ENCODE data around the gene WWC2. TPM values are rescaled to one million over a fixed set of nuclear protein-coding genes. Genes with fewer than 3 reads are reported as not detected.
"Not testable (repeated sequence)": the region's sequence is repeated elsewhere in the genome, so short reads cannot be mapped to it uniquely, and the experiment has no call there.

The WWC2 gene
- total and polyA plus RNA-seq, 2 experiments from 2014 or later = 19.3 to 24.7 TPM

DNA sequence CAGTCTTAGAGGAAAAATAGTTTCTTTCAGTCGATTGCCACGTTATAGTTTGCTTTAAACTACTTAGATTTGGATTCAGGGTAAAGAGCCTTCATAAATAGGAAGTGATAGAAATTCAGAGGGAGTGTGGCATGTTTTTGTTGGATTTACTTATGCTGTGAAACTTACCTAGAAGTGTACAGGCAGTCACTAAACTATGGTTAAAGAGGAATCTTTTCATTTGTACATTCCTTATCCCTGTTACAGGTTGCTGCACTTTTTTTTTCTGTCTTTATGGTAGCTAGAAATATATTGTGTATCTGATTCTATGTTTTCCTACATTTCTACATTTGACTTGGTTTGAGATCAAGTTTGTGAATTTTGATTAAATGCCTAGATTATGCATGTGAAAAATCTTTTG is 19.1 kb downstream of the WWC2 start:
- H3K4me1 ChIP-seq (ENCODE audit: insufficient read depth) = peaks cover 8% of the 10 kb centered on the region
- peaks cover 93% of the 10 kb centered on the region for H3K79me2 ChIP-seq
- no peaks in the 10 kb centered on the region for H3K27me3 ChIP-seq
- H2AFZ ChIP-seq = no peak overlapping the region
- no peak for TF ChIP-seq EZH2phosphoT487 (IDR thresholded peaks at IDR 0.05; ENCODE audit: low read depth, severe bottlenecking, unreplicated experiment)
- no peak for TF ChIP-seq EZH2 (IDR thresholded peaks at IDR 0.05; ENCODE audit: borderline replicate concordance)
- TF ChIP-seq, protein P1, sequence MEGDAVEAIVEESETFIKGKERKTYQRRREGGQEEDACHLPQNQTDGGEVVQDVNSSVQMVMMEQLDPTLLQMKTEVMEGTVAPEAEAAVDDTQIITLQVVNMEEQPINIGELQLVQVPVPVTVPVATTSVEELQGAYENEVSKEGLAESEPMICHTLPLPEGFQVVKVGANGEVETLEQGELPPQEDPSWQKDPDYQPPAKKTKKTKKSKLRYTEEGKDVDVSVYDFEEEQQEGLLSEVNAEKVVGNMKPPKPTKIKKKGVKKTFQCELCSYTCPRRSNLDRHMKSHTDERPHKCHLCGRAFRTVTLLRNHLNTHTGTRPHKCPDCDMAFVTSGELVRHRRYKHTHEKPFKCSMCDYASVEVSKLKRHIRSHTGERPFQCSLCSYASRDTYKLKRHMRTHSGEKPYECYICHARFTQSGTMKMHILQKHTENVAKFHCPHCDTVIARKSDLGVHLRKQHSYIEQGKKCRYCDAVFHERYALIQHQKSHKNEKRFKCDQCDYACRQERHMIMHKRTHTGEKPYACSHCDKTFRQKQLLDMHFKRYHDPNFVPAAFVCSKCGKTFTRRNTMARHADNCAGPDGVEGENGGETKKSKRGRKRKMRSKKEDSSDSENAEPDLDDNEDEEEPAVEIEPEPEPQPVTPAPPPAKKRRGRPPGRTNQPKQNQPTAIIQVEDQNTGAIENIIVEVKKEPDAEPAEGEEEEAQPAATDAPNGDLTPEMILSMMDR (IDR thresholded peaks at IDR 0.05; ENCODE audit: poor library complexity) = no peak
- H3K4me2 ChIP-seq = no peak overlapping the region
- peaks cover 4% of the 10 kb centered on the region for H4K20me1 ChIP-seq (ENCODE audit: insufficient read depth, poor library complexity, severe bottlenecking)
- no peaks in the 10 kb centered on the region for H3K36me3 ChIP-seq (replicated peaks; ENCODE audit: insufficient read depth, low read depth)
- 85% methylated on average over 2 of the region's 2 CpGs for WGBS (ENCODE audit: low lambda C conversion rate, missing lambda C conversion rate)
- DNase-seq (ENCODE audit: low spot score) = no peak
- no peaks in the 10 kb centered on the region for H3K9me3 ChIP-seq (ENCODE audit: low read depth)
- no peak overlapping the region for H3K4me3 ChIP-seq
- H3K27ac ChIP-seq = no peak overlapping the region
- no peaks in the 10 kb centered on the region for H3K9me2 ChIP-seq (replicated peaks; ENCODE audit: insufficient read depth)

DNA sequence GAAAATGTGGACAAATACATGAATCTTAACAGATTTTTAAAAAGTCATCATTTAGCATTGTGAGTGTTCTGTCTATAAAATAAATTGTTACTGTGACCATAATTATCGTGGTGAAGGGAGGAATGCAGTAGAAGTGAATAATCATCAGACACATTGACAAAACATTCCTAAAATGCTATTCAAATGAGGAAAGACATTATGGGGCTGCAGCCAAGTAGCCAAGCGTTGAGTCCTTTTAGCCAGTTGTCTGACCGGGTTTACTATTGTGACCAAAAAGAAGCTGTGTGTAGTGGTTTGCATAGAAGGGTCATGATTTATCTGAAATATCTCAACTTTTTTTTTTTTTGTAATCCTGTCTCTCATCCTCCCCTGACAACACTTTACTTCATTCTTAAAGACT is 19.5 kb downstream of the WWC2 start:
- no peaks in the 10 kb centered on the region for H3K9me3 ChIP-seq (ENCODE audit: low read depth)
- peaks cover 92% of the 10 kb centered on the region for H3K79me2 ChIP-seq
- H3K4me3 ChIP-seq = no peak overlapping the region
- H3K27ac ChIP-seq = no peak overlapping the region
- H3K4me2 ChIP-seq = peak overlapping the region; percentile 7
- no peak overlapping the region for H2AFZ ChIP-seq
- H4K20me1 ChIP-seq (ENCODE audit: insufficient read depth, poor library complexity, severe bottlenecking) = peaks cover 4% of the 10 kb centered on the region
- no peak for DNase-seq (ENCODE audit: low spot score)
- no peaks in the 10 kb centered on the region for H3K27me3 ChIP-seq
- H3K36me3 ChIP-seq (replicated peaks; ENCODE audit: insufficient read depth, low read depth) = no peaks in the 10 kb centered on the region
- 30% methylated on average over 3 of the region's 3 CpGs for WGBS (ENCODE audit: low lambda C conversion rate, missing lambda C conversion rate)
- H3K4me1 ChIP-seq (ENCODE audit: insufficient read depth) = peaks cover 8% of the 10 kb centered on the region
- TF ChIP-seq EZH2phosphoT487 (IDR thresholded peaks at IDR 0.05; ENCODE audit: low read depth, severe bottlenecking, unreplicated experiment) = no peak
- TF ChIP-seq EZH2 (IDR thresholded peaks at IDR 0.05; ENCODE audit: borderline replicate concordance) = no peak
- TF ChIP-seq, protein P1 (IDR thresholded peaks at IDR 0.05; ENCODE audit: poor library complexity) = no peak
- H3K9me2 ChIP-seq (replicated peaks; ENCODE audit: insufficient read depth) = no peaks in the 10 kb centered on the region

DNA sequence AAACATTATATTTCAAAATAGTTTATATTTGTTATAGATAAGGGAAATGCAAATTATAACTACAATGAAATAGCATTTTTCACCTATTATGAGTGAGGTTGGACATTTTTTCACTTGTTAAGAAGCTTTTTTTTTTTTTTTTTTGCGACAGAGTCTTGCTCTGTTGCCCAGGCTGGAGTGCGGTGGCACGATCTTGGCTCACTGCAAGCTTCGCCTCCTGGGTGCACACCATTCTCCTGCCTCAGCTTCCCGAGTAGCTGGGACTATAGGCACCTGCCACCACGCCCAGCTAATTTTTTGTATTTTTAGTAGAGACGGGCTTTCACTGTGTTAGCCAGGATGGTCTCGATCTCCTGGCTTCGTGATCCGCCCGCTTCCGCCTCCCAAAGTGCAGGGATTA is 22.6 kb downstream of the WWC2 start:
- not testable (repeated sequence) for H3K4me2 ChIP-seq; H3K27ac ChIP-seq; H3K9me3 ChIP-seq (ENCODE audit: low read depth); H3K4me3 ChIP-seq; H3K9me2 ChIP-seq (replicated peaks; ENCODE audit: insufficient read depth); H2AFZ ChIP-seq; H3K4me1 ChIP-seq (ENCODE audit: insufficient read depth); H3K36me3 ChIP-seq (replicated peaks; ENCODE audit: insufficient read depth, low read depth); H3K27me3 ChIP-seq; DNase-seq (ENCODE audit: low spot score)
- H3K79me2 ChIP-seq = peaks cover 91% of the 10 kb centered on the region
- 98% methylated on average over 12 of the region's 12 CpGs for WGBS (ENCODE audit: low lambda C conversion rate, missing lambda C conversion rate)
- peaks cover 11% of the 10 kb centered on the region for H4K20me1 ChIP-seq (ENCODE audit: insufficient read depth, poor library complexity, severe bottlenecking)

DNA sequence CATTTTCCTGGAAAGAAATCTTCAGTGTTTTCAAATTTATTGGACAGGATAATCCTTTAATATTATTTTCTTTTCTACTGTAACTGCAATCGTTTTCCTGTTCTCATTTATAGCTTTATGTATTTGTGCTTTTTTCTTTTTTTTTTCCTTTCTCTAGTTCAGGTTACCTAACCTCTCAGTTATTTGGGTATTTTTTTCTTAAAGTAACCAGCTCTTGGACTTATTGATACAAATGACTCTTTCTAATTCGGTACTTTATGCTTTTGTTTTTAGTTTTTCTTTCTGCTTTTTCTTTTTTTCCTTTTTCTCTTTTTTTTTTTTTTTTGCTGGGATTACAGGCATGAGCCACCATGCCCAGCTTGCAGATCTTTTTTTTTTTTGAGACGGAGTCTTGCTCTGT is 25.2 kb downstream of the WWC2 start:
- TF ChIP-seq EZH2 (IDR thresholded peaks at IDR 0.05; ENCODE audit: borderline replicate concordance) (no peak), EZH2phosphoT487 (IDR thresholded peaks at IDR 0.05; ENCODE audit: low read depth, severe bottlenecking, unreplicated experiment) (no peak)
- TF ChIP-seq, protein P1 (IDR thresholded peaks at IDR 0.05; ENCODE audit: poor library complexity) = no peak
- H3K4me2 ChIP-seq = no peak overlapping the region
- WGBS (ENCODE audit: low lambda C conversion rate, missing lambda C conversion rate) = 78% methylated on average over 3 of the region's 3 CpGs
- no peaks in the 10 kb centered on the region for H3K36me3 ChIP-seq (replicated peaks; ENCODE audit: insufficient read depth, low read depth)
- H3K4me3 ChIP-seq = no peak overlapping the region
- no peaks in the 10 kb centered on the region for H3K27me3 ChIP-seq
- no peak overlapping the region for H2AFZ ChIP-seq
- no peak for DNase-seq (ENCODE audit: low spot score)
- no peaks in the 10 kb centered on the region for H3K9me2 ChIP-seq (replicated peaks; ENCODE audit: insufficient read depth)
- H3K9me3 ChIP-seq (ENCODE audit: low read depth) = no peaks in the 10 kb centered on the region
- H4K20me1 ChIP-seq (ENCODE audit: insufficient read depth, poor library complexity, severe bottlenecking) = peaks cover 7% of the 10 kb centered on the region
- no peaks in the 10 kb centered on the region for H3K4me1 ChIP-seq (ENCODE audit: insufficient read depth)
- no peak overlapping the region for H3K27ac ChIP-seq
- H3K79me2 ChIP-seq = peaks cover 94% of the 10 kb centered on the region
